Renal cortex interstitium (tissue), 11 donors: ENCODE data around the gene KCNC1. TPM values are rescaled to one million over a fixed set of nuclear protein-coding genes. Genes with fewer than 3 reads are reported as not detected.

ENCODE experiments used
- DNase-seq, 11 donors: peaks; one replicate each; pipeline ENCODE4 v3.0.0-alpha.2; 2013; ENCODE audit warnings: low read depth in 9 of 11, low spot score in 4 of 11; ENCODE audit errors: extremely low read depth in 1 of 11
- polyA plus RNA-seq, 3 donors: library from polyadenylated mRNA; unstranded; fragments of 120-200 nt; gene quantifications; one replicate each; pipeline ENCODE4 v1.2.1, GENCODE V29; 2013; ENCODE audit not compliant: insufficient read length in 3 of 3

KCNC1 gene
- polyA plus RNA-seq, 3 donors, result 1.0 to 1.4 (median 1.1) TPM

DNA sequence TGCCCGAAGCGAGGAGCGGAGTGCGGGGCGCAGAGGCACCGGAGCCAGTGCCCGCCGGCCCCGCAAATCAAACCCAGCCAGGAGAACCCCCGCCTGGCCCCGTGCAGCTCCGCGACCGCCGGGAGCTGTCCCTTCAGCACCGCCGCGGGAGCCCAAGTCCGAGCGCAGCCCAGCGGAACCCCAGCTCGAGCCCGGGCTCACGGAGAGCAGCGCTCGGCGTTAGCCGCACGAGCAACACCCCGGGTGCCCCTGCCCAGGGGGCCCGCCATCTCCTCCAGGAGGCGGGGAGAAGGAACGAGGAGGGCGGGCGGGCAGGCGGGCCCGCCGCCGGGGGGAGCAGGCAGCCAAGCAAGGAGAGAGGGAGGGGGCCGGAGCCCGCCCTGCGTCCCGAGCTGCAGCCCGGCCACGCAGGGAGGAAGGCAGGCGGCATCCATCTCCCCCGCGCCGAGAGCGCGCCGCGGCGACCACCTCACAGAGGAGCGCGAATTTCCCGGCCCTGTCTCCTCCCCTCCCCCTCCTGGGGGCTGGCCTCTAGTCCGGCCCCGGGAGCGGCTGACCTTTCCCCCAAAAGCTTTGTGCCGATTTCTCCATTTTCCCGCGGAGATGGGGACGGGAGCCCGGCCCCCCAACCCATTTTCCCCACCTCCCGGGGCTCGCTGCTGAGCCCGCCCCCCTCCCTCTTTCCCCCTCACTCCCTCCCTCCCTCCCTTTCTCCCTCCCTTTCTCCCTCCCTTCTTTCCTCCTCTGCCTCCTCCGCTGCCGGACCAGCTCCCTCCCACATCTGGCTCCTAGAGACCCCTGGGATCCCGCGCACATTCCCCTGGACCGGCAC, 621 bp downstream of the KCNC1 start:
- peak in 10 of 11 donors; percentile 65 to 87 (median 78) for DNase-seq

DNA sequence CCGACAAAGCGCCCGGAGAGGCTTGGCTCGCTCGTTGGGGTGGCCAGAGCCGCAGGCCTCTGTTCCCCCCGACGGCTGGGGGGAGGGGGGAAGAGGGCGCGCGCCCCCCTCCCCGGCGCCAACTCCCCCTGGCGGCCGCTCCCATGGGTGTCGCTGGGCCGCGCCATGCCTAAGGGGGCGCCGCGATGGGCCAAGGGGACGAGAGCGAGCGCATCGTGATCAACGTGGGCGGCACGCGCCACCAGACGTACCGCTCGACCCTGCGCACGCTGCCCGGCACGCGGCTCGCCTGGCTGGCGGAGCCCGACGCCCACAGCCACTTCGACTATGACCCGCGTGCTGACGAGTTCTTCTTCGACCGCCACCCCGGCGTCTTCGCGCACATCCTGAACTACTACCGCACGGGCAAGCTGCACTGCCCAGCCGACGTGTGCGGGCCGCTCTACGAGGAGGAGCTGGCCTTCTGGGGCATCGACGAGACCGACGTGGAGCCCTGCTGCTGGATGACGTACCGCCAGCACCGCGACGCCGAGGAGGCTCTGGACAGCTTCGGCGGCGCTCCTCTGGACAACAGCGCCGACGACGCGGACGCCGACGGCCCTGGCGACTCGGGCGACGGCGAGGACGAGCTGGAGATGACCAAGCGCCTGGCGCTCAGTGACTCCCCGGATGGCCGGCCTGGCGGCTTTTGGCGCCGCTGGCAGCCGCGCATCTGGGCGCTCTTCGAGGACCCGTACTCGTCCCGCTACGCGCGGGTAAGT, 1.4 kb downstream of the KCNC1 start:
- DNase-seq, result no peak

DNA sequence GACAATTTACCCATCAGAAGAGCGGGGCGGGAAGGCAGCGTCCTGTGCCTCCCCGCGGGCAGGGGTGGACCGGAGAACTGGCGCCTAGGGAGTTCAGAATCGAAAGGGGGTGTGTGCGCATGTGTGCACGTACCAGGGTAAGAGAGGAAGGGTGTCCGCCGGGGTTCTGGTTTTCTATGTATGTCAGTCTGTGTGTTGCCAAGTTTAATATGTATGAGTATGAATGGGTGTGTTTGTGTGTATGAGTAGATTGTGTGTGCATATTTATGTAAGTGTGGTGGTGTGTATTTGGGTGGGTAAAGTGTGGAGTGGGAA, 2.0 kb downstream of the KCNC1 start:
- DNase-seq, result no peak

DNA sequence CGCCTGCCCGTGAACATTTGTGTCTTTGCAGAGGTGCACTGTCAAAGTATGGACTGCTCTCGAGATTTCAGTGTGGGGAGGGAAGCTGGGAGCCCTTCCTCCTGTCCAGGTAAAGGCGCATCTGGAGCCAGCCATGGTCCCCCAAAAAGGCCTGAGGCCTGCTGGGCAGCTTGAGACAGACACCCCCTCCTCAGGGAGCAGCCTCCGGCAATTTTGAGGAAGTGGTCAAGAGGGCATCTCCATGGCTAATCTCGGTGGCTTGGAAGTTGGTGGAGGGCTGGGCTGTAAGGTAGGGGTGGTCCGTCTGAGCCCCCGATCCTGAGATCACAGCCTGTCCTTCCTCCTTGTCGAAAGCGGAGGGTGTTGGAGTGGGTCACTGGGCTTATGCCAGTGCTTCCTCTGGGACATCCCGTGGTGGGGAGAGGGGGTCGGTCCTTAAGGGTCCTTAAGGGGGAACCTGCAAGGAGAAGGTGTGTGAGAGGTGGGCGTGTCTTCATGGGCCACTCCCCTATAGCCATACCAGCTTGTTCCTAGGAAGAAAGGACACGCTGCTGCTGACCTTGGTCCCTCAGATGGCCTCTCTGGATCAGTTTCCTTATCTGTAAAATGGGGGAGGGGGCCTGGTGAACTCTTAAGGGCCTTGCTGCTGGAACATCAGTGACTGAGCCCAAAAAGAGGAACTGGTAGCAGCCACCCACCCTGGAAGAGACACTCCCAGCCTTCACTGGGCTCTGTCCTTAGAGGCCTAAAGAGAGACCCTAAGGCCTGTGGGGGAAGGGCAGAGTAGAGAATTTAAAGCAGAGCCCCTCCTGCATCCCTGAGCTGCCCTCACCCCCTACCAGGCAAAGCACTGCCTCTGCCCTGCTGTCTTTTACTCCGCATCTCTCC, 2.6 kb downstream of the KCNC1 start:
- no peak for DNase-seq

DNA sequence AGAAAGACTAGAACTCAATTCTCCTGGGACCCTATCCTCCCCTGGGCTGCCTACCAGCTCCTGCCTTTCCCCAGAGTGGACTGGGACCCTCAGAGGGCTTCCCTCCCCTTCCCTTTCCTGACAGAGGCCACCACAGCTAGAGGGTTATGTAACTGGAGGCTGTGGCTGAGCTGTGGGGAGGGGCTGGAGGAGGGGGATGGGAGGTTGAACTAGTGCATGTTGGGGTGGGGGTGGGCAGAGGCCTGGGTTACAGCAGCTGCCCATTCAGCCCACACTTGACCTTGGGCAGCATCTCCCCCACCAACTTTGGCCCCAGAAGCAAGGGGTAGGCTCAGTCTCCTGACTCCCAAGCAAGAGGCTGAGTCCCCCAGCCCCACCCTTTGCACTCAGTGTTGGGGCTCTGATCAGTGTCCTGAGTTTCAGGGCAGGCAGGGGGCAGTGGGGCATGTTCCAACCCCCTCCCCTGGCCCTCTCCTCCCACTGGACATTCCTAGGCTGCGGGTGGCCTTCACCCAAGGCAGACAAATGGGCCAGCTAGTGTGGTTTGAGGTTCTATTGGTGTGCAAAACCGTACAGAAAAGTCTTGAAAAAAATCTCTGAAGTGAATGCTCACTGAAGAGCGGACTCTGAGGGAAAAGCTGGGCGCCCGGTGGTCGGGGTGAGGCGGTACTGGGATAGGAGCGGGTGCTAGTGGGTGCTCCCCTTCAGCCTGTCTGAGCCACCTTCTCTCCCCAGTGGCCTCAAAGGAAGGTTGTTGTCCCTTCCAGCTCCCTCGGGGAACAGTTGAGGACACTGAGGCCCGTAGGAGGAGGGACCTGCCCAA, 3.8 kb downstream of the KCNC1 start:
- DNase-seq, result no peak

DNA sequence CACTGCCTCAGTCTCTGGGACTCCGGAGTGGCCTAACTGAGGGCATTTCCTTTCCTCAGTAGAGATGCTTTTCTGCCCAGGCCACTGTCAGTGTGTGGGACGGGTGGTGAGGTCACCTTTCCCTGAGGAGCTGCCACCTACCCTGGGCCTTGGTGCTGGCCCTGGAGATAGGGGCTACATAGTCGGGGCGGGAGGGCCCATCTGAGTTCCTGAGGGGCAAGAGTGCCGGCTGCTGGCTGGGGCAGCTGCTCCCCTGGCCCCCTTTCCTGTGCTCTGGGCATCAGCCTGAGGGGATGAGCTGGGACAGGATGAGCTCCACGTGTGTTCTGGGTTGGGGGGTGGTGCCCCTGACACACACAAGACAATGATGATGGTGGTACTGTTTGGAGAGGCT, 5.4 kb downstream of the KCNC1 start:
- no peak for DNase-seq

DNA sequence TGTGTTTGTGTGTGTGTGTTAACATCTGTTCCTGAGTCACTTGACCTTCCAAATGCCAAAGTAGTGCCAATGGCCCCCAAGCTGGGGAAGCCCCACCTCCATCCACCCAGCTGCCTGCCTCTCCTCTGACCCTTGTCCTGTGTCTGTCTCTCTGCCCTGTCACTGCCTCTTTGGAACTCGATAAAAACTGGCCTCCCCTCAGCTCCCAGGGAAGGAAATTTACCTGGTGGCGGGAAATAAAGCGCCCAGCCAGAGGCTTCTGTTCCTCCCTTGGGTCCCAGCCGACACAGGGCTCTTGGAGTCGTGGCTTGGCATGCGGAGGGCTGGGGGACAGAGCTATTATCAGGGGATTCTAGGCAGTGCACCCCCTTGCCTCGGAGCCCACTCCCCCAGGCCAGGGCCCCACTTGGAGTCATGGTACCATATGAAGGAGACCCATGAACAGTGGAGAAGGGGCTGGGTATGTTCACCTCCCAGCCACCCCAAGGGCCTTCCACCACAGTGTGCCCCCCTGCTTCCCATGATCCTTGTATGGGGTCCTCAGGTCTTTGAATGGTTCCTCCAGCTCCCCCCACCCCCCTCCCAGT, 6.2 kb downstream of the KCNC1 start:
- DNase-seq, result no peak

DNA sequence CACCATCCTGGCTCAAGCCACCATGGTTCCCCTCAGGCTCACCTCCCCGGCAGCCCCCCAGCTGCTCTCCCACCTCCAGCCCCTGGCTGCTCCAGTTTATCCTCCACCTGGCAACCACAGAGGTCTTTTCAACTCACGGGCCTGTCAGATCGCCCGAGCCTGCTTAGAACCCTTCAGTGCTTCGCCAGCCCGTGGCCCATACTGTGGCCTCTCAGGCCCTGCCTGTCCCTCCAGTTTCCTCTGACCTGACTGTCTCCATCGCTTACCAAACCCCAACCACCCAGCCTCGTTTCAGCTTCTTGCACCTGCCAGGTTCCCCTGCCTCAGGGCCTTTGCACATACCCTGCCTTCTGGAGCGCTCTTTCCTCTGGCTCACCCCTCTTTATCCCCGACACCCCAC, 6.9 kb downstream of the KCNC1 start:
- no peak for DNase-seq

DNA sequence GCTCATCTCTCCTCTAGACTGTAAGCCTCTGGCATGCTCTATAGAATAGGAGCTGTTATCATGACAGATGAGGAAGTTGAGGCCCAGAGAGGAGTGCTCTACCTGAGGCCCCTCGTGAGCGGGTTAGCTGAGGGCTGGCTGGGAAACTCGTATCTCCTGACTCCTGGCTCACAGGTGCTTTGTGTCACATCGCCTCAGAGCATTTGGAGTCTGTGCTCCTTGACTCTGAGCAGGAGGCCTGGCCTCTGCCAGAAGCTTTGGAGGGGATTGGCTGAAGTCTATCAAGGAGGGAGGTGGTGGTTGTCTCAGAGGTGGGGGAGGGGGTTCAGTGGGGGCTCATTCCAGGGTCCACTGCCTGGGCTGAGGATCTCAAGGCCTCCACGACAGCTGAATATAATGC, 7.4 kb downstream of the KCNC1 start:
- no peak for DNase-seq

DNA sequence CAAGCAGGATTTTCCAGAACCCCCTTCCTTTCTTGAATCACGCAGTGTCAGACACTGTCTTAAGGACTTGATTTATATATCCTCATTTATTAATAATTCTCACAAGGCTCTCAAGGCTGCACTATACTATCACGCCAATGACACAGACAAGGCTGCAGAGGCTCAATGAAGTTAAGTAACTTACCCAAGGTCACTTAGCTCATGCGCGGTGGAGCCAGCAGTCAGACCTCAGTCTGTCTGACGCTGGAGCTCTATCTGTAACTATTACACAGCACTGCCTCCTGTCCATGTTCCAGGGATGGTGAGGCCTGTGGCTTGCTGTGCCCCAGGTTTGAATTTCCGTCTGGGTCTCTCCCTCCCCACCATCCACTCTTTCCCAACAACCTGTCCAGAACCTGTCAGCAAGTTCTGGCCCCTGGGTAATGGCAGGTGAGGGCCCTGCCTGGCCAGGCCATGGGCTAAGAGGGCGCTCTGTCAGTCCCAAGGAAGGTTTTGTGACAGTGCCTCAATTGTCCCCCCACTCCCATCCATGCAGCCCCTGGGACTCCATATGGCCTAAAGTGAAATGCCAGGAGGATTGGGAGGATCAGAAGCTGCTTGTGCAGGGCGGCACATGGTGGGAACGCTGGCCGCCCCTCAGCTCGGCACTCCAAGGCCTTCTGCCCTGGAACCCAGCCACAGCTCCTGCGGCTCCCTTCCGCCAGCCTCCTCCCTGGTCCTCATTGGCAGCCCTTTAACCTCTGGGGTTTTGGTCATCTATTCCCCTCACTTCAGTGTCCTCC, 8.6 kb downstream of the KCNC1 start:
- DNase-seq, result no peak

DNA sequence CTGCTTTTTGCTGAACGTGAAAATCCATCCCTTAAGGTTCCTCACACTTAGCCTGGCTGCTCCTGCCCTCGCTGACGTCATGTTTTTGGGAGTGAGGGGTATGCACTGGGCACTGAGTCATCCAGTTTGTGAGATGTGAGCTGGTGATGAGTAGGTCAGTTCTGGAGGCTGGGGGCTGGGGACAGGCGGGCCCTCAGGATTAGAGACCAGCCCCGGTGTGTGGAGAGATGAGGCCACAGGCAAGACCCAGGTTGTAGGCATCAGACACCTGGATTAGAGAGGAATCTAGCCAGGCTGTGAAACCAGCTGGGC, 9.2 kb downstream of the KCNC1 start:
- no peak for DNase-seq

DNA sequence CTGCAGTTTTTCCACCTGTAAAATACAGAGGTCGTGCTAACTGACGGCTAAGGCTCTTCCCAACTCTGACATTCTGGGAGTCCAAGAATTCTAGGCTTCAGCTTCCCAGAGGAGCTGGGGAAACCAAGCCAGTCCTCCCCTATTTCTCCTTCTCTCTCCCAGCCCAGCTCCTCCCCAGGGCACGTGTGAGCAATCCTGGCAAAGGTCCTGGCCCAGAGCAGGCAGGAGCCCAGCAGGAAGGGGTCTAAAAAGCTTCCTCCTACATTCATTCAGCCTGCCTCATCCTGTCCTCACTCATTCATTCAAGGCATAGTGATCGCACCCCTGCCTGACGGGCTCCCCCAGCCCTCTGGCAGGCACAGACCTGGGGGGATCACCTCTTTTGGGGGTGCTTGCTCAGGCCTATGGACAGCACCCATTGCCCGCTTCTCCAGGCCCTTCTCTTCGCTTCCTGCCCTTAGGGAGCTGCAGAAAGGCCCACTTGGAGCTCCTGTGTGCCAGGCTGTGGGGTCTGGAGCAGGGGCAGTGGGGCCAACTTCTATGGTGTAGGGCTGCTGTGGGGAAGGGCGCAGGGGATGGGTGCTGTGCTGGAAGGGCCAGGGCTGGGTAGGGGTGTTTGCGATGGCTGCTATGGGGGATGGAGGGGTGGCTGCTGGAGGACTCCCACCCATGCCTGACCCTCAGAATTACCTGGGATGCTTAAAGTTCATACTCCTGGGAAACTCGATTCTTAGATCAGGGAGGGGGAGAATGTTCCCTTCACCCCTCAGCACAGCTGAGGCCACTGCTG, 9.8 kb downstream of the KCNC1 start:
- no peak for DNase-seq

DNA sequence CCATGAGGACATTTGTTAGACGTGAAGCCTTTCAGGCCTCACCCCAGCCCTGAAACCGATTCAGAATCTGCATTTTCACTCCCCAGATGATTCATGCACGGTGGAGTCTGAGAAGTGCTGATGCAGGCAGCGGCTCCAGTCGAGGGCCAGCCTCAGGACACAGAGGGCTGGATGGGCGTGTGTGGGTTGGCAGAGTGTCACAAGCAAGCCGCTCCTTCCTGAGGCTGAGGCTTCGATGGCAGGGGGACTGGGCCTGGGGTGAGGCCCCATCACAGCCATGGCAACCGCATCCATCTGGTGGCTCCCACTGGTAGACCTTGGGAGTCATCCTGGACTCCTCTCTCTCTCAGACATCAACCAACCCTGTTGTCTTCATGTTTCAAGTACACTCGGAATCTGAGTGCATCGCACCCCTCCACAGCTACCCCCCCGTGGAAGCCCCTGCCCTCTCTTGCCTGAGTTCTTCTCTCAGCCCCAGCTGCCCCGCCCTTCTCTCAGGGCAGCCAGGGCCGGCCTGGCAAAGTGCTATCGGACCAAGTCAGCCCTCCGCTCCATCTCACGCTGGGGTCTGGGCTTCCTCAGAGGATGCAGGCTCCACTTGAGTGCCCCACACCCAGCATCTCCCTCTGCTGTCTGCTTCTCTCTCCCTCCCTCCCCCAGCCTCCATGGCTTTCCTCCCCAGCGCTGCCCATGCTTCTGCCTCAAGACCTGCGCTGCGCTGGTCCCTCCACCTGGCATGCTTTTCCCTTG, 10.6 kb downstream of the KCNC1 start:
- DNase-seq, result no peak

DNA sequence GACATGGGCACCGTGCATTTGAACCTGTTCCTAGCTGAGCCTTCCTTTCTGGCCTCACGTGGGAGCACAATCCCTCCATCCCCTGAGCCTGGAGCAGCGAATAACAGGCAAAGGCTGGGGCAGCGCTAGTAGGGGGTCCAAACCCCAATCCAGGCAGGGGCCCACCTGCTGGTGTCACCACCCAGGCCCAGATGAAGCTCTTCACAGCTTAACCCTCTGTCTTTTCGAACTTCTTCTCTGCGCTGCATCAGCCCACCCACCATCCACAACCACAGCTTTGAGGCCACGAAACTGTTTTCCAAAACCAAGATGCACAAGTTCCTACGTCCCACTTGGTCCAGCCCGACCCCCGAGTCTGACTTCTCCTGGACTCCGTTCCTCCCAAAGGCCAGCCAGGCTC, 11.5 kb downstream of the KCNC1 start:
- DNase-seq, result no peak

DNA sequence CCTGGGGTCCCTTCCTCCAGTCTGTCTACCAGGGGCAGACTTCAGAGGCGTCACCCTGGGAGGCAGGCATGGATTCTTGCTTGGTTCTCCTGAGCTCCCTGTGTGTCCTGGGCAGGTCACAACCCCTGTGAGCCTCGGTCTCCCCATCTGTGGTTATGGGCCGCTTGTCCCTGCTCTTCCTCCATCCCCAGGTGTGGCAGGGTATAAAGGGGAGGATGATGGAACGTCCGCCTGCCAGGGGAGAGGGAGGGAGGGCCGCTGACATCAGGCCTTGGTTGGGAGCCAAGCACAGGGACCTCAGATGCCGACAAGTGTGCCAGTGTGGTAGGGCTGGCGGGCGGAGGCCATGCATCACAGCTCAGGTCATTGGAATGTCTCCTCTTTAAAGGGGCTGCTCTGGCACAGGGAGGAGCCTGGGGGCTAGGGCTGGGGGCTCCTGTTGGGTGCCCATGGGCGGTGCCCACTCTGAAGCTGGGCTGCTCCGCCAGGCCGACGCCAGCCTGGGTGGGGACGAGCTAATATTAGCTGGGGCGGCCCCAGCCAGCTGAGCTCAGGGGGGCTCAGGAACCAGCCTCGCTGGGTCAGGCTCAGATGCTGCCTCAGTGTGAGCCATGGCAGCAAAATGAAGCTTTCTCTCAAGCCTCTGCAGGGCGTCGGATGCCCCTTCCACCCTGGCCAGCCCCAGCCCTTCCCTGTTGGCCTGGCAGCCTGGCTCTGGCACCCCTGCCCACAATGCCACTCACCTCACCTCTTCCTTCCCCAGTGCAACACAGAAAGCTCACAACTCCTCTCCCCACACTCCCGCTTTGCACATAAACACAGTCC, 12.8 kb downstream of the KCNC1 start:
- DNase-seq, result no peak

DNA sequence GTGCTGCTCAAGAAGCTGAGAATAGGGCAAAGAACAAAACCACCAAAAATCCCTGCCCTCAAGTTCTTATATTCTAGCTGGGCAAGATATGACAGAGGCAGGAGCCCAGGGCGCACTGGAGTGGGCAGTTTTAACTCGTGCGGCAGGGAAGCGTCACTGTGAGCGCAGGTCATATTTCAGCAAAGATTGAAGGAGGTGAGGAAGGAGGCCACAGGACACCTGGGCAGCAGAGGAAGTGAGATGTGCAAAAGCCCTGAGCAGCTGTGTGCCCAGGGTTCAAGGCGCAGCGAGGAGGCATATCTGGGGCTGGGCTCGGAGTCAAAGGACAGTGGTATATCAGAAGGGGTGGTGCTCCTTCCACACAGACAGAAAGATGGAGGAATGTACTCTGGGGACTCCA, 13.5 kb downstream of the KCNC1 start:
- no peak for DNase-seq
